Activated T-helper 17 cell treated with anti-CD3 and anti-CD28 coated beads, Interleukin-2, amount 50 U/mL, for 72 hours (primary cell): ENCODE data around the gene EEF1AKMT3. TPM values are rescaled to one million over a fixed set of nuclear protein-coding genes. Genes with fewer than 3 reads are reported as not detected.

Source experiments
- ATAC-seq: fragments of 150-1000 bp; cut with Tn5 transposase; replicated peaks from 2 replicates; pipeline ENCODE4 v1.10.0; 2021; ENCODE audit warnings: mild to moderate bottlenecking, moderate library complexity
- H3K27ac Mint-ChIP-seq: one replicate; pipeline ENCODE4 v1.8.0; 2022; ENCODE audit warnings: mixed read lengths
- H3K27me3 Mint-ChIP-seq: one replicate; pipeline ENCODE4 v1.8.0; 2022; ENCODE audit warnings: mixed read lengths
- H3K36me3 Mint-ChIP-seq: one replicate; pipeline ENCODE4 v1.8.0; 2022; ENCODE audit warnings: low read depth, mild to moderate bottlenecking, mixed read lengths
- H3K4me1 Mint-ChIP-seq: one replicate; pipeline ENCODE4 v1.8.0; 2022; ENCODE audit warnings: mixed read lengths
- H3K4me3 Mint-ChIP-seq: one replicate; pipeline ENCODE4 v1.8.0; 2022; ENCODE audit warnings: mild to moderate bottlenecking, mixed read lengths
- H3K9me3 Mint-ChIP-seq: one replicate; pipeline ENCODE4 v1.8.0; 2022; ENCODE audit warnings: mixed read lengths
- total RNA-seq, 2 donors: library from RNA; stranded (reverse); gene quantifications; one replicate each; pipeline ENCODE4 v1.2.3, GENCODE V29; 2022

EEF1AKMT3 gene
- total RNA-seq, 2 donors from 2014 or later = 5.4 to 11.5 TPM

DNA sequence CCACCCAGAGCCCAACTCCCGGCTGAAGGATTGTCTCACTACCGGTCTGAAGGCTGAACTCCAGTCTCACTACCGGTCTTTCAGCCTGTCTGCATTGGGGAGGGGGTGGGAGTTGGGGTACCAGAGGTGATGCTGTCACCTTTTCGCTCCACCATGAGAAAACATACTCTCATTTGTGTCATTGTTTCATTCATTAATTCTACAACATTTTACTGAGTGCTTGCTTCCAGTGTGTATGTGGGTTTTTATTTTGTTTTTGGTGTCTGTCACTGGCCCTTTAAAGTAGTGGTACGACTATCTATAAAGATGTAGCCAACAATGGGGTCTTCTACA lies 19.8 kb upstream of the EEF1AKMT3 start:
- Mint-ChIP-seq H3K36me3 (peaks cover 65% of the 10 kb centered on the region), H3K4me1 (peaks cover 43% of the 10 kb centered on the region), H3K4me3 (peak overlapping the region; percentile 100), H3K9me3 (no peaks in the 10 kb centered on the region), H3K27ac (peak overlapping the region; percentile 97), H3K27me3 (no peaks in the 10 kb centered on the region)
- ATAC-seq = no peak

DNA sequence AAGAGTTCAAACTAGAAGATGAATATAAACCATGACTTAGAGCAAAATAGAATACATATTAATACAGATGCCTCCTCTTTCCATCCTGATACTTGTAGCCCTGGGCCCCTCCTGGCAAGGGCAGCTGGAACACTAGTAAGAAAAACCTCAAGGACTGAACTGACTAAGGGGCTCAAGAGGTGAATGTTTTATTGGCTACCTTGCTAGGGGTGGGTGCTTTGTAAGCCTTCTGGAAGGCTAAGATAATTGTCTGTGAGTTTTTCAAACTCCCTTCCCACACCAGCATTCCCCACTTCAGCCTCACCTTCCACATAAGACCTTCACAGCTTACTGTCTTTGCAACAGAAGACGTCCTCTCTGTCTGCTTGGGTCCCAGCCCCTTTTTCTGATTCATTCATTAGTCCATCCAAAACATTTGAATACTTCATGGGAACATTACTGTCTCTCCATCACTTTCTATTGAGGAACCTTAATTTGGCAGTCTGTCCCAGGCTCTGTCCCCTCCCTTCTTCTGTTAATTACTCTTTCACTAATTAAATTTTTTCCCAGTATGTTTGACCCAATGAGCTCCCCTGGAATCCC lies 18.6 kb upstream of the EEF1AKMT3 start:
- Mint-ChIP-seq H3K9me3 (no peaks in the 10 kb centered on the region), H3K4me1 (peaks cover 43% of the 10 kb centered on the region), H3K27me3 (no peaks in the 10 kb centered on the region), H3K36me3 (peaks cover 62% of the 10 kb centered on the region), H3K27ac (peak overlapping the region; percentile 97), H3K4me3 (peak overlapping the region; percentile 100)
- no peak for ATAC-seq

- peak within 1 kb of the TSS; percentile 97 for H3K27ac Mint-ChIP-seq
- peak; percentile 59 for ATAC-seq
- H3K27me3 Mint-ChIP-seq = no peaks in the 10 kb centered on the region
- H3K9me3 Mint-ChIP-seq = no peaks in the 10 kb centered on the region
- H3K4me1 Mint-ChIP-seq = peaks cover 47% of the 10 kb centered on the region
- peak within 1 kb of the TSS; percentile 100 for H3K4me3 Mint-ChIP-seq
- H3K36me3 Mint-ChIP-seq = peaks cover 60% of the 10 kb centered on the region
These were observed 17.8 kb upstream of the EEF1AKMT3 start, which contains the start of gene MARCHF9 for GRCh38 chr12:57754411-57755193. MARCHF9 (plus strand) TSS chr12:57755103; CDS start chr12:57755529, 426 bp downstream.

DNA sequence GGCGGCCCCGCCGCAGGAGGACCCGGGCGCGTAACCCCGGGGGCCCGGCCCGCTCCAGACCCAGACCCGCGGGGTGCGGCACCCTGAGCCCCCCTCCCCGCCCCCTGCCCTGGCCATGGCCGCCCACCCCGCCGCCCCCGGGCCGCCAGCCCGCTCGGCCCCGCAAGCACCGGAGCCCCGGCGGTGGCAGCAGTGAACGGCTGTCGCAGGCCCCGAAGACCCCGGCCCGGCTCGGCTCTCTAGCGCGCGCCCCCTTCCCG lies 17.3 kb upstream of the EEF1AKMT3 start:
- Mint-ChIP-seq H3K9me3 (no peaks in the 10 kb centered on the region), H3K36me3 (peaks cover 61% of the 10 kb centered on the region), H3K27ac (no peak overlapping the region), H3K4me3 (no peak overlapping the region), H3K27me3 (no peaks in the 10 kb centered on the region), H3K4me1 (peaks cover 52% of the 10 kb centered on the region)
- no peak for ATAC-seq

DNA sequence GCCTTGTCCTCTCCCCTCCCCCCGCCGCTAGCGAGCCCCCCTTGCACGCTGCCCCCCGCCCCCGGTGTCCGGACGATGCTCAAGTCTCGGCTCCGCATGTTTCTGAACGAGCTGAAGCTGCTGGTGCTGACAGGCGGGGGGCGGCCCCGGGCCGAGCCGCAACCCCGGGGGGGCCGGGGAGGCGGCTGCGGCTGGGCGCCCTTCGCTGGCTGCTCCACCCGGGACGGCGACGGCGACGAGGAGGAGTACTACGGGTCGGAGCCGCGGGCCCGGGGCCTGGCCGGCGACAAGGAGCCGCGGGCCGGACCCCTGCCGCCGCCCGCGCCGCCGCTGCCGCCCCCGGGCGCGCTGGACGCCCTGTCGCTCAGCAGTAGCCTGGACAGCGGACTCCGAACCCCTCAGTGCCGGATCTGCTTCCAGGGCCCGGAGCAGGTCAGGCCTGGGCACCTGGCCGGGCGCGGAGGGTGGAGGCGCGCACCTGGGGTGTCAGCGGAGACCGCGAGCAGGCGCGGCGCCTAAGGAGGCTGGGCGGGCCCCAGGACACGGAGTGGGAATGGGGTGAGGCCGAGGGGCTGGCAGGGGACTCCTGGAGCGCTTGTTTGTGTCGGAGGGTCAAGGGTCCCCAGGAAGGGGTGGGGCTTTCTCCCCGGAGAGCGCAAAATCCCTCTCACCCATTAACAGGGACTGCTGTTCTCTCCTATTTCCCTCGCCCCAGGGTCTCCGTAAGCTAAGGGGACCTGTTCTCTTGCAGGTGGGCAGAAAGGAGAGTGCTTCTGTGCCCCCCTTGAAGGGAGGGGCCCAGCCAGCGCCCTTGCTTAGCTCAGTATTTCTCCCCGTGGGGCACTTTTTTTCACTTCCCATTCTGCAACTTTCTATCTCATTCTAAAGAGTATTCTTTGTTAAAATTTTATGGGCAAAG lies 16.7 kb upstream of the EEF1AKMT3 start:
- Mint-ChIP-seq H3K9me3 (no peaks in the 10 kb centered on the region), H3K4me1 (peaks cover 52% of the 10 kb centered on the region), H3K36me3 (peaks cover 60% of the 10 kb centered on the region), H3K27ac (peak overlapping the region; percentile 75), H3K27me3 (no peaks in the 10 kb centered on the region), H3K4me3 (peak overlapping the region; percentile 86)
- no peak for ATAC-seq

DNA sequence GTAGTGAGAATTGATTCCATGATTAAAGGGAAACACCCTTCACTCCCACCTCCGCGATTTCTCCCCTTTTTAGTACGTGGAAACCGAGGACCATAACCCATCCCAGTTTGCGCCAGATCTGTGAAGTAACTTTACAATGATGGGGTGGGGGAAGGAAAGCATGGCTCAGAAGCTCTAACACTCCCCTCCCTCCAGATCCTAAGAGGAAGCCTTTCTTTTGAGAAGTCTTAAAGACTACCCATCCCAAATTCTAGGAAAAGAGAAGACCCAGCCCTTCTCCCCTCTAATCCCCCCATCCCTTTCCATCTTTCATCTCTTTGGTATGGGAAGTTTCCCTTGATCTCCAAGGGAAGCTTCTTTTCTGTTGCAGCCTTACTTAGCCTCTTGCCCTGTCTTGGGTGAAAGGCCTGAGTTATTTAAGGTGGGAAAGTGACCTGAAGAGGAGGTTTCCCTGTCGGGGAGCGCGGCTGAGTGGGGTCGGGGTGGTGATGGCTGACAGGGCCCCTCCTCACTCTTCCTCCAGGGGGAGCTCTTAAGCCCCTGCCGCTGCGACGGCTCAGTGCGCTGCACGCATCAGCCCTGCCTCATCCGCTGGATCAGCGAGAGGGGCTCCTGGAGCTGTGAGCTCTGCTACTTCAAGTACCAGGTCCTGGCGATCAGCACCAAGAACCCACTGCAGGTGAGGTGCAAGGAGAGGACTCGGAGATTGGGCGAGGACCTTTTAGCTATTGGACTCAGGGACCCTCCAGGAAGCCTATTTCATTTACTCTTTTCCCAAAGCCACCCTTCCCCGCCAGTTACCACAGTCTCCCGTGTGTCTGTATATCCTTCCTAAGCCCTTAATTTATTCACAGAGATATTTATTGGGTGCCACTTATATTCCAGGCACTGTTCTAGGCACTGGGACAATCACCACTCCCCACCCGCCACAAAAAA lies 15.7 kb upstream of the EEF1AKMT3 start:
- Mint-ChIP-seq H3K36me3 (peaks cover 60% of the 10 kb centered on the region), H3K27ac (peak overlapping the region; percentile 75), H3K4me1 (peaks cover 44% of the 10 kb centered on the region), H3K4me3 (peak overlapping the region; percentile 86), H3K27me3 (no peaks in the 10 kb centered on the region), H3K9me3 (no peaks in the 10 kb centered on the region)
- ATAC-seq = peak; percentile 30

GRCh38 chr12:57757771-57758170 lies 14.6 kb upstream of the EEF1AKMT3 start:
- peaks cover 38% of the 10 kb centered on the region for H3K4me1 Mint-ChIP-seq
- H3K27ac Mint-ChIP-seq = no peak overlapping the region
- no peak for ATAC-seq
- no peaks in the 10 kb centered on the region for H3K27me3 Mint-ChIP-seq
- no peaks in the 10 kb centered on the region for H3K9me3 Mint-ChIP-seq
- H3K36me3 Mint-ChIP-seq = peaks cover 59% of the 10 kb centered on the region
- H3K4me3 Mint-ChIP-seq = no peak overlapping the region

GRCh38 chr12:57758552-57759359 lies 13.7 kb upstream of the EEF1AKMT3 start:
- Mint-ChIP-seq H3K27me3 (no peaks in the 10 kb centered on the region), H3K9me3 (no peaks in the 10 kb centered on the region), H3K36me3 (peaks cover 69% of the 10 kb centered on the region), H3K4me1 (peaks cover 34% of the 10 kb centered on the region), H3K27ac (no peak overlapping the region), H3K4me3 (no peak overlapping the region)
- ATAC-seq = no peak

DNA sequence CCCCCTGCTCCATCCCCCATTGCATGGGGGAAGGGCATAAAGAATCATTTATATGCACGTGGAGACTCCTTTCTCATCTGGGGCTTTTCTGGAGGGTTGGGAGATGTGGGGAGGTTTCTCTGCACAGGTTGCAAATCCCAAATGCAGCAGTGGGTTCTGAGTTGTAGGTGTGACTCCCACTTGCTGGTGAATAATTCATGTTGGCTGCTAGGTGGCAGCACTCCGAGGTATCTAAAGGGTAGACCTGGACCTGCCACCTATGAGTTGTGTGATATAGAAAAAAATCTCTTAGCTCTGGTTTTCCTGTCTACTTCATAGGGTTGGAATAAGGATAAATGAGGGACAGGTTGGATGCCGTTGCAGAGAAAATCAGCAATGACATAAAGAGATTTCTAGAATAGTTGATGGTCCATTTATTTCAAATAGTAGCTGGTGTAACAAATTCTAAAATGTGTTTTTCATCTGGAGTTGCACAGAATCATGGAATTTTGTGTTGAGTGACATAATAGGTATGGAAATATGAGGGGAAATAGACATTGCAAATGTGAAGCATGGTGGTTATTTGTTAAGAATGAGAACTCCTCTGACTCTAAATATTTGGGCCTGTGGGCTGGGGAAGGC lies 12.9 kb upstream of the EEF1AKMT3 start:
- H3K27me3 Mint-ChIP-seq = no peaks in the 10 kb centered on the region
- no peak overlapping the region for H3K27ac Mint-ChIP-seq
- H3K9me3 Mint-ChIP-seq = no peaks in the 10 kb centered on the region
- peak overlapping the region; percentile 9 for H3K4me3 Mint-ChIP-seq
- H3K4me1 Mint-ChIP-seq = peaks cover 33% of the 10 kb centered on the region
- ATAC-seq = peak; percentile 15
- H3K36me3 Mint-ChIP-seq = peaks cover 76% of the 10 kb centered on the region

DNA sequence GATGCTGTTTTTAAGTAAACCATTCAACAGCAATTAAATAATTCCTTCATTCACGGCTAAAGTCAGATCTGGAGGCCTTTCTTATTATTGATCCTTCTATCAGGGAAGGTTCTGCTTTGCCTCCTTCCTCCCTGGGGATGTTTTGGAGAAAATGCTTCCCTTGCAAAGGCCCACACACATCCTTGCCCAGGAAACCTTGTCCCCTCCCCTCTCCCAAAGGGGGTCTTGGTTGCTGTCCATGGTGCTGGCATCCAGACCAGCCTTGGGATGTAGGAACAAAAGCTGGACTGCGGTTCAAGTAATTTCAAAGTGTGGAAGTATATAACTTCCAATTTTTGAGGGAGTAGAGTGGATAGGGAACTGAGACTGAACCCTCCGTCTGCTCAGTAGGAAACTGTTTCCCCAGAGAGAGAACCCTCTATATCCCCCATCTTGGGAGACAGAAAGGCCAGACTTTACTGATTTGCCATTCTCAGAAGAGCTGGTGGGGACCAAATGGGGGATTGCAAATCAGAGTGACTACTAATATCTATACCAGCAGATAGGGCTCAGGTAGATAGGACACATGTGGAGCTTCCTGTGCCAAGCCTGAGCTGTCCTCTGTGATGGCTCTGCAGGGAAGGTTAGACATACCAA lies 11.9 kb upstream of the EEF1AKMT3 start:
- Mint-ChIP-seq H3K27ac (no peak overlapping the region), H3K4me1 (peaks cover 29% of the 10 kb centered on the region), H3K4me3 (no peak overlapping the region), H3K27me3 (no peaks in the 10 kb centered on the region), H3K9me3 (no peaks in the 10 kb centered on the region), H3K36me3 (peaks cover 86% of the 10 kb centered on the region)
- ATAC-seq = no peak

DNA sequence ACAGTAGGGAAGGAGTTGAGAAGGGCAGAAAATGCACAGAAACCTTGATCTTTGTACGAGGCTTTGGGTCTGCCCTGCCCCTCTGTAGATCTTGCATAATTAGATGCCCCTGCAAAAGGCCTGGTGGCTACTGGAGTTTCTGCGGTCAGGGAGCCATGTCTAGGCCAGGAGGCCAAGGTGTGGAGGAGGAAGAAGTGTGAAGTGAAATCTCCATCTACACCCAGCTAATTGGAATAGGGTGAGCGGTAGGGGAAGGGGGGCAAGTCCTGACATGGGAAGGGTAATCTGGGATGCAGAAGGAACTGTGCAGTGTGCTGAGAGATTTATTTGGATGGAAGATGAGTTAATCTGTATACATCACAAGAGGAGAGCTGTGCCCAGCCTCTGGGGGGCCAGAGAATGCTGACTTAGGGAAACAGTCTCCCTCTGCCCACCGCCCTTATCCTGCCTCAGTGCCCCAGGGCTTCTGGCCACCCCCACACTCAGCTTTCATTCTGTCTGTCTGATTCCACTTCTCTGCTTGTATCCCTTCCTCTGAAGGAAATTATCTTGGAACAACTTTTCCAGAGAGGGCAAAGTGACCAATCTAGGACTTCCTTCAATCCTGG lies 10.9 kb upstream of the EEF1AKMT3 start:
- no peaks in the 10 kb centered on the region for H3K9me3 Mint-ChIP-seq
- no peak for ATAC-seq
- no peak overlapping the region for H3K27ac Mint-ChIP-seq
- peaks cover 83% of the 10 kb centered on the region for H3K36me3 Mint-ChIP-seq
- peaks cover 24% of the 10 kb centered on the region for H3K4me1 Mint-ChIP-seq
- H3K27me3 Mint-ChIP-seq = no peaks in the 10 kb centered on the region
- H3K4me3 Mint-ChIP-seq = no peak overlapping the region

- H3K36me3 Mint-ChIP-seq = peaks cover 76% of the 10 kb centered on the region
- no peaks in the 10 kb centered on the region for H3K9me3 Mint-ChIP-seq
- H3K27me3 Mint-ChIP-seq = no peaks in the 10 kb centered on the region
- H3K27ac Mint-ChIP-seq = no peak overlapping the region
- no peak for ATAC-seq
- H3K4me1 Mint-ChIP-seq = peaks cover 19% of the 10 kb centered on the region
- H3K4me3 Mint-ChIP-seq = no peak overlapping the region
These were observed 10.0 kb upstream of the EEF1AKMT3 start for GRCh38 chr12:57762463-57762862.
